ENCODE measurements around the gene CST11.

Gene CST11

DNA sequence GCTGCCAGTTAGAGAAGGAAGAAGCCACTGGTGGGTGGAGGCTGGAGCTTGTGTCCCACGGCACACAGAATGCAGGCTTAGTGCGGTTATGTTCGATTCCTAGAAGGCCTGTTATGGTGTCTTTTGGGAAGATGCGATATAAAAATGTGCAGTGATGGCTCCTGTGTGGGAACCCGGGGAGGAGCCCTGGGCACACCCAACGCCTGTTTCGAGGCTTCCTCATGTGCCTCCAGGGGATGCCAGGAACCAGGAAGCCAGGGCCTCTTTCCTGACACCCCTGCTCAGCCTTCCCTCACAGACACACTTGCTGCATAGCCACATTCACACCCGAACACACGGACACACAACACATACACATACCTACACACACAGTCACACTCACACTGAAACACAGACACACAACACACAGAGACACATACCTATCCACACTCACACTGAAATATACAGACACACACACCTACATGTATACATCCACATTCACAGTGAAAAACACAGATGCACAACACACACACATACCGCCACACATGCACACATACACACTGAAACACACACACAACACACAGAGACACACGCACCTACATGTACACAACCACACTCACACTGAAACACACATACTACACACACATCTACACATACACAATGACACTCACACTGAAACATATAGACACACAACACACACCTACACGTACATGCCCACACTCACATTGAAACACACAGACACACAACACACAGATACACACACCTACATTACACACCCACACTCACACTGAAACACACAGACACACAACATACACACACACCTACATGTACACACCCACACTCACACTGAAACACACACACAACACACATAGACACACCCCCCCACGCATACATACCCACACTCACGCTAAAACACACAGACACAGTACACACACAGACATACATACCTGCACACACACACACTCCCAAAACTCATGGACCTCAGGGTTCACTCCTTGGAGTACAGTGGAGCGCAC lies 1.2 kb upstream of the CST11 start:
- Histone ChIP-seq H3K9me3 (ENCODE audit: control insufficient read depth, insufficient read depth, low read length) (no peaks in the 10 kb centered on the region), H3K36me3 (ENCODE audit: control insufficient read depth, insufficient read depth, low read length) (no peaks in the 10 kb centered on the region), H3K27me3 (ENCODE audit: control insufficient read depth, insufficient read depth, low read length) (no peaks in the 10 kb centered on the region), H3K4me1 (ENCODE audit: control insufficient read depth, insufficient read depth, low read length) (no peaks in the 10 kb centered on the region), H3K4me3 (ENCODE audit: low read depth, low read length) (no peak overlapping the region), H3K9ac (ENCODE audit: low read depth, low read length) (no peak overlapping the region)

GRCh38 chr20:23451956-23452487 lies 654 bp downstream of the CST11 start:
- Histone ChIP-seq H3K9ac (ENCODE audit: low read depth, low read length) (no peak overlapping the region), H3K4me3 (ENCODE audit: low read depth, low read length) (no peak overlapping the region), H3K36me3 (ENCODE audit: control insufficient read depth, insufficient read depth, low read length) (no peaks in the 10 kb centered on the region), H3K27me3 (ENCODE audit: control insufficient read depth, insufficient read depth, low read length) (no peaks in the 10 kb centered on the region), H3K4me1 (ENCODE audit: control insufficient read depth, insufficient read depth, low read length) (no peaks in the 10 kb centered on the region), H3K9me3 (ENCODE audit: control insufficient read depth, insufficient read depth, low read length) (no peaks in the 10 kb centered on the region)

DNA sequence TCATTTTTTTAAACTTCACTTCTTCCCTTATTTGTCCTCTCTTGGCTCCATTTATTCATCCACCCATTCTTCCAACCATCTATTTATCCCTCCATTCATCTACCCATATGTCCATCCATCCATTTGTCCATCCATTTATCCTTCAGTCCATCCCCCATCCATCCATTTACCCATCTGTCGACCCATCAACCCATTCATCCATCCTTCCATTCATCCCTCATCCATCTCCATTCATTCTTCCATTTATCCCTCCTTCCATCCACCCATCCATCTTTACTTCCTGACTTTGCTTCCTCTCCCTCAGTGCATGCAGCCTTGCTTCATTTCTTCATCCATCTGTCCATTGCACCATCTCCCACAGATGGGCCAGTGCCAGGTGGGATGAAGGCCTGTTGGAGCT lies 1.8 kb downstream of the CST11 start:
- Histone ChIP-seq H3K27me3 (ENCODE audit: control insufficient read depth, insufficient read depth, low read length) (no peaks in the 10 kb centered on the region), H3K4me3 (ENCODE audit: low read depth, low read length) (no peak overlapping the region), H3K36me3 (ENCODE audit: control insufficient read depth, insufficient read depth, low read length) (no peaks in the 10 kb centered on the region), H3K4me1 (ENCODE audit: control insufficient read depth, insufficient read depth, low read length) (no peaks in the 10 kb centered on the region), H3K9me3 (ENCODE audit: control insufficient read depth, insufficient read depth, low read length) (no peaks in the 10 kb centered on the region), H3K9ac (ENCODE audit: low read depth, low read length) (no peak overlapping the region)

GRCh38 chr20:23449421-23449820 lies 3.3 kb downstream of the CST11 start:
- Histone ChIP-seq H3K27me3 (ENCODE audit: control insufficient read depth, insufficient read depth, low read length) (no peaks in the 10 kb centered on the region), H3K9me3 (ENCODE audit: control insufficient read depth, insufficient read depth, low read length) (no peaks in the 10 kb centered on the region), H3K4me1 (ENCODE audit: control insufficient read depth, insufficient read depth, low read length) (no peaks in the 10 kb centered on the region), H3K9ac (ENCODE audit: low read depth, low read length) (no peak overlapping the region), H3K4me3 (ENCODE audit: low read depth, low read length) (no peak overlapping the region), H3K36me3 (ENCODE audit: control insufficient read depth, insufficient read depth, low read length) (no peaks in the 10 kb centered on the region)

GRCh38 chr20:23448167-23448566 lies 4.5 kb downstream of the CST11 start:
- Histone ChIP-seq H3K9ac (ENCODE audit: low read depth, low read length) (no peak overlapping the region), H3K9me3 (ENCODE audit: control insufficient read depth, insufficient read depth, low read length) (no peaks in the 10 kb centered on the region), H3K4me3 (ENCODE audit: low read depth, low read length) (no peak overlapping the region), H3K27me3 (ENCODE audit: control insufficient read depth, insufficient read depth, low read length) (no peaks in the 10 kb centered on the region), H3K4me1 (ENCODE audit: control insufficient read depth, insufficient read depth, low read length) (no peaks in the 10 kb centered on the region), H3K36me3 (ENCODE audit: control insufficient read depth, insufficient read depth, low read length) (no peaks in the 10 kb centered on the region)

DNA sequence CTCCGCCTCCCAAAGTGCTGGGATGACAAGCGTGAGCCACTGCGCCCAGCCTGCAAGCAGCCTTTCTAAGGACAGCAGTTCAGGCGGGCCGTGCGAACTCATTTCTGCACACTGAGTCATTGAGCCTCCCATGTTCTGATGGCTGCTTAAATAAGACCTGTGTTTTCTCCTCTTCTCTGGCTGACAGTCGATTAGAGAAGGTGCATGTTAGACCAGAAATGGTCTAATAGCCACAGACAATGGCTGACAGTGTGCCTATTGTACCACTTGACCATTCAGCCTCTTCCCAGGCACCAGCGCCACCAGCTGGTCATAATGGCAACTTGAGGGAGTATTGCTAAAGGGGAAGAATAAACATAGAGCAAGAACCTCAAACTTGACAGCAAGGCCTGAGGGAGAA lies 6.2 kb downstream of the CST11 start:
- Histone ChIP-seq H3K36me3 (ENCODE audit: control insufficient read depth, insufficient read depth, low read length) (no peaks in the 10 kb centered on the region), H3K9ac (ENCODE audit: low read depth, low read length) (no peak overlapping the region), H3K27me3 (ENCODE audit: control insufficient read depth, insufficient read depth, low read length) (no peaks in the 10 kb centered on the region), H3K9me3 (ENCODE audit: control insufficient read depth, insufficient read depth, low read length) (no peaks in the 10 kb centered on the region), H3K4me3 (ENCODE audit: low read depth, low read length) (no peak overlapping the region), H3K4me1 (ENCODE audit: control insufficient read depth, insufficient read depth, low read length) (no peaks in the 10 kb centered on the region)

DNA sequence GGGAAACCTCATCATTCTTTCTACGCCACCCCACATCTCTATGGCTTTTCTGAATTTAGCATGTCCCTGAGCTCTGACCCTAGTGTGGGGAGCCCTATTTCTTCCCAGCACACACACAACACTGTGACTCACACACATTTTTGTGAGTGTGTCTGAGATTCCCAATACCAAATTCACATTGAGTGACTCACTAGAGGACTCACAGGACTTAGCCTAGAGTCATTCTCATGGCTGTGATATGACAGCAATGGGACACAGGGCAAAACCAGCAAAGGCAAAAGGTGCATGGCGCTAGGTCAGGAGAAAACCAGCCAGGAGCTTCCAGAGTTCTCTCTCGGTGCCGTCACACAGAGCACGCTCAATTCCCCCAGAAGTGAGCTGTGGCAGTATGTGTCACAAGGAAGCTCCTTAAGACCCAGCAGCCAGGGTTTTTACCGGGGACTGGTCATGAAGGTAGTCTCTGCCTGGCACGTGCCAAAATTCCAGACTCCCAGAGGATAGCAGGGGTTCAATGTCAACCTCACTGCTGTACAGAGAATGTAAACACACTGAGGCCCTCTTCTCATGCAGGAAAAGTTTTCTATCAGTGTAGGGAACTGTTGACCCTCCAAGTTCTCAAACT lies 7.0 kb downstream of the CST11 start:
- Histone ChIP-seq H3K9ac (ENCODE audit: low read depth, low read length) (no peak overlapping the region), H3K4me3 (ENCODE audit: low read depth, low read length) (no peak overlapping the region), H3K4me1 (ENCODE audit: control insufficient read depth, insufficient read depth, low read length) (no peaks in the 10 kb centered on the region), H3K9me3 (ENCODE audit: control insufficient read depth, insufficient read depth, low read length) (no peaks in the 10 kb centered on the region), H3K36me3 (ENCODE audit: control insufficient read depth, insufficient read depth, low read length) (no peaks in the 10 kb centered on the region), H3K27me3 (ENCODE audit: control insufficient read depth, insufficient read depth, low read length) (no peaks in the 10 kb centered on the region)

GRCh38 chr20:23444859-23445258 lies 7.8 kb downstream of the CST11 start:
- Histone ChIP-seq H3K4me3 (ENCODE audit: low read depth, low read length) (no peak overlapping the region), H3K9me3 (ENCODE audit: control insufficient read depth, insufficient read depth, low read length) (no peaks in the 10 kb centered on the region), H3K27me3 (ENCODE audit: control insufficient read depth, insufficient read depth, low read length) (no peaks in the 10 kb centered on the region), H3K9ac (ENCODE audit: low read depth, low read length) (no peak overlapping the region), H3K36me3 (ENCODE audit: control insufficient read depth, insufficient read depth, low read length) (no peaks in the 10 kb centered on the region), H3K4me1 (ENCODE audit: control insufficient read depth, insufficient read depth, low read length) (no peaks in the 10 kb centered on the region)

DNA sequence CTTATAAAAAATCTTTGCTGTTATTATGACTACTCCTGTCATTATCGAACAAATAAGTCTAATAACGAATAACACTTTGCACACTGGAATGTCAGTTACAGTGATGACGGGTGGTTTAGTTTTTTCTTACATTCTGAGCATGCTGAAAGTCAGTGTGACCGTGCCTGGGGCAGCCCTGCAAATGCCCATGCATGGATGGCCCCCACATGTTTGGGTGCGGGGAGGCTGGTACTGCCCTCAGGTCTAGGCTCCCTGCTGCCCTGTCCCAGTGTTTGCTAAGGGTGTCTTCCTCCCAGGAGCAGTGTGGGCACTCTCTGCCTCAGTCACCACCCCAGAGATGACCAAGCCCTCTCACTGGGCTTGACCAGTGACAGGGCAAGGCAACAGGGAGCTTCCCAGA lies 10.2 kb downstream of the CST11 start:
- Histone ChIP-seq H3K9ac (ENCODE audit: low read depth, low read length) (no peak overlapping the region), H3K4me1 (ENCODE audit: control insufficient read depth, insufficient read depth, low read length) (no peaks in the 10 kb centered on the region), H3K4me3 (ENCODE audit: low read depth, low read length) (no peak overlapping the region), H3K27me3 (ENCODE audit: control insufficient read depth, insufficient read depth, low read length) (no peaks in the 10 kb centered on the region), H3K36me3 (ENCODE audit: control insufficient read depth, insufficient read depth, low read length) (no peaks in the 10 kb centered on the region), H3K9me3 (ENCODE audit: control insufficient read depth, insufficient read depth, low read length) (no peaks in the 10 kb centered on the region)

DNA sequence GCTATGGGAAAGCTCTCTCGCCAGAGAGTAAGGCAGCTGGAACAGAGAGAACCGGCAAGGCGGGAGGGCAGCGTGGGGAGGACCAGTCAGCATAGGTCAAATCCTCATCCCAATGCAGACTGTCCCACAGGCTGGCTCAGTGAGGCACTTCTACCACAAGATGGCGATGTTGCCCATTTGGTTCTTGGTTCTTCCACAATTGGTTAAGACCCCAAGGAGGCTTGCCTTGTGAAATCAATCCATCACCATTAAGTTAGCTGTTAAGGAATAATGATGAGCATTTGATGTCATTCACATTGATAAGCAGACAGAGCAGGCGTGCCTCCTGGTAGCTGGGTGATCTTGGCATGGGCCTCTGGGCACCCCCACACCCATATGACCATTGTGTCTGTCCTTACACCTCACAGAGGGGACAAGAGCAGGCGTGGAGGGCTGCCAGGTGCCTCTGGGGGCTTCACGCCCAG lies 10.8 kb downstream of the CST11 start:
- no peaks in the 10 kb centered on the region for H3K27me3 ChIP-seq (ENCODE audit: control insufficient read depth, insufficient read depth, low read length)
- H3K36me3 ChIP-seq (ENCODE audit: control insufficient read depth, insufficient read depth, low read length), result no peaks in the 10 kb centered on the region
- H3K9me3 ChIP-seq (ENCODE audit: control insufficient read depth, insufficient read depth, low read length), result no peaks in the 10 kb centered on the region
- no peak overlapping the region for H3K4me3 ChIP-seq (ENCODE audit: low read depth, low read length)
- H3K9ac ChIP-seq (ENCODE audit: low read depth, low read length), result no peak overlapping the region
- H3K4me1 ChIP-seq (ENCODE audit: control insufficient read depth, insufficient read depth, low read length), result no peaks in the 10 kb centered on the region

GRCh38 chr20:23440004-23440403 lies 12.7 kb downstream of the CST11 start:
- H3K9ac ChIP-seq (ENCODE audit: low read depth, low read length), result no peak overlapping the region
- H3K36me3 ChIP-seq (ENCODE audit: control insufficient read depth, insufficient read depth, low read length), result no peaks in the 10 kb centered on the region

DNA sequence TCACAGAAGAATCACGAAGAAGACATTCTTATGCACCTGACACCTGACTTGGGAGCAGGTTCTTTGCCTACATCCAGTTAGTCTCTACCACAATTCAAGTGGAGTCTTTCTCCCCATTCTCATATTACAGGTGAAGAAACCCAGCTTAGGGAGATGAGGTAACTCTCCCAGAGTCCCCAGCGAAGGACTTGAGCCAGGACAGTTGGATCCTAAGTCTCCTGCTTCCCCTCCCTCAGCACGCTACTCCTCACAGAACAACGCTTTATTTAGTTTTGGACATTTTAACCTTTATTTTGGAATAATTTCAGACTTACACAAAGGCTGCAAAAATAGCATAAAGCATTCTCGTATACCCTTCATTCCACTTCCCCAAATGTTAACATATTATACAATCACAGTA lies 14.0 kb downstream of the CST11 start:
- H3K9me3 ChIP-seq (ENCODE audit: control insufficient read depth, insufficient read depth, low read length), result no peaks in the 10 kb centered on the region
- H3K9ac ChIP-seq (ENCODE audit: low read depth, low read length), result no peak overlapping the region
- no peaks in the 10 kb centered on the region for H3K36me3 ChIP-seq (ENCODE audit: control insufficient read depth, insufficient read depth, low read length)
- no peaks in the 10 kb centered on the region for H3K4me1 ChIP-seq (ENCODE audit: control insufficient read depth, insufficient read depth, low read length)
- H3K4me3 ChIP-seq (ENCODE audit: low read depth, low read length), result no peak overlapping the region
- no peaks in the 10 kb centered on the region for H3K27me3 ChIP-seq (ENCODE audit: control insufficient read depth, insufficient read depth, low read length)

More at GRCh38 chr20:23440004-23440403, 12.7 kb downstream of the CST11 start:
- no peaks in the 10 kb centered on the region for H3K9me3 ChIP-seq (ENCODE audit: control insufficient read depth, insufficient read depth, low read length)
- H3K4me3 ChIP-seq (ENCODE audit: low read depth, low read length), result no peak overlapping the region
- H3K27me3 ChIP-seq (ENCODE audit: control insufficient read depth, insufficient read depth, low read length), result no peaks in the 10 kb centered on the region
- no peaks in the 10 kb centered on the region for H3K4me1 ChIP-seq (ENCODE audit: control insufficient read depth, insufficient read depth, low read length)
